D721Med (cell line): ENCODE results near the gene CPPED1.
A peak's percentile ranks its signal among the peaks of the same experiment; 100 is the strongest.

Experiments
- DNase-seq: peaks from one replicate; pipeline ENCODE4 v3.0.0; 2011; ENCODE audit warnings: low spot score; ENCODE audit not compliant: insufficient read length
- FAIRE-seq: peaks from 2 replicates; lab custom pipeline; 2011; peaks lifted over from hg19 to GRCh38; lab: Jason Lieb, UNC
- TF ChIP-seq, protein P1 (sequence below): IDR thresholded peaks from 2 replicates; pipeline ENCODE4 v1.5.1; 2012; ENCODE audit warnings: mild to moderate bottlenecking, control low read depth; ENCODE audit not compliant: insufficient read depth; ENCODE audit errors: missing control alignments

CPPED1 gene

GRCh38 chr16:12732600-12732999, 71.1 kb downstream of the CPPED1 start:
- TF ChIP-seq, protein P1, sequence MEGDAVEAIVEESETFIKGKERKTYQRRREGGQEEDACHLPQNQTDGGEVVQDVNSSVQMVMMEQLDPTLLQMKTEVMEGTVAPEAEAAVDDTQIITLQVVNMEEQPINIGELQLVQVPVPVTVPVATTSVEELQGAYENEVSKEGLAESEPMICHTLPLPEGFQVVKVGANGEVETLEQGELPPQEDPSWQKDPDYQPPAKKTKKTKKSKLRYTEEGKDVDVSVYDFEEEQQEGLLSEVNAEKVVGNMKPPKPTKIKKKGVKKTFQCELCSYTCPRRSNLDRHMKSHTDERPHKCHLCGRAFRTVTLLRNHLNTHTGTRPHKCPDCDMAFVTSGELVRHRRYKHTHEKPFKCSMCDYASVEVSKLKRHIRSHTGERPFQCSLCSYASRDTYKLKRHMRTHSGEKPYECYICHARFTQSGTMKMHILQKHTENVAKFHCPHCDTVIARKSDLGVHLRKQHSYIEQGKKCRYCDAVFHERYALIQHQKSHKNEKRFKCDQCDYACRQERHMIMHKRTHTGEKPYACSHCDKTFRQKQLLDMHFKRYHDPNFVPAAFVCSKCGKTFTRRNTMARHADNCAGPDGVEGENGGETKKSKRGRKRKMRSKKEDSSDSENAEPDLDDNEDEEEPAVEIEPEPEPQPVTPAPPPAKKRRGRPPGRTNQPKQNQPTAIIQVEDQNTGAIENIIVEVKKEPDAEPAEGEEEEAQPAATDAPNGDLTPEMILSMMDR, result no peak
- FAIRE-seq, result no peak
- no peak for DNase-seq

DNA sequence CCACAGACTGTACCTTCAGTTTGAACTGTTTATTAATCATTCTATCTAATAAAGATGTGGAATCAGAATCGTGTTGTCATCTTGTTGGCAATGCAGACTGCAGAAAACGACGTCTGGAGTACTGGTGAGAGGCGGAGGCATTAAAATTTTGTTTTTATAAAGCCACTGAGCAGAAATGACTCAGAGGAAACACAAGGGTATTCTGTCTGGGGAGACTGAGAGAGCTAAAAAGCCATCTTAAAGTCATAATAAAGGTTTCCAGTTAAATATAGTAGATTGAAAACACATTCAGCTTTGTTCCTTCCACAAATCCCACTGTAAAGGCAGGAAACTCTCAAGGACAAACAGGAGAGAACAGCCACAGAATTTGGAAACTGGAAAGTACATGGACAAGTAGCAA, 74.2 kb downstream of the CPPED1 start:
- FAIRE-seq (no peak), DNase-seq (no peak)
- TF ChIP-seq, protein P1, result no peak

GRCh38 chr16:12728469-12728868, 75.2 kb downstream of the CPPED1 start:
- TF ChIP-seq, protein P1, result no peak
- no peak for DNase-seq
- no peak for FAIRE-seq

- TF ChIP-seq, protein P1, result no peak
- no peak for DNase-seq
- FAIRE-seq, result no peak
These were observed 79.5 kb downstream of the CPPED1 start for GRCh38 chr16:12724226-12724625.

GRCh38 chr16:12723681-12724080, 80.0 kb downstream of the CPPED1 start:
- no peak for DNase-seq
- TF ChIP-seq, protein P1, result no peak
- FAIRE-seq, result no peak

DNA sequence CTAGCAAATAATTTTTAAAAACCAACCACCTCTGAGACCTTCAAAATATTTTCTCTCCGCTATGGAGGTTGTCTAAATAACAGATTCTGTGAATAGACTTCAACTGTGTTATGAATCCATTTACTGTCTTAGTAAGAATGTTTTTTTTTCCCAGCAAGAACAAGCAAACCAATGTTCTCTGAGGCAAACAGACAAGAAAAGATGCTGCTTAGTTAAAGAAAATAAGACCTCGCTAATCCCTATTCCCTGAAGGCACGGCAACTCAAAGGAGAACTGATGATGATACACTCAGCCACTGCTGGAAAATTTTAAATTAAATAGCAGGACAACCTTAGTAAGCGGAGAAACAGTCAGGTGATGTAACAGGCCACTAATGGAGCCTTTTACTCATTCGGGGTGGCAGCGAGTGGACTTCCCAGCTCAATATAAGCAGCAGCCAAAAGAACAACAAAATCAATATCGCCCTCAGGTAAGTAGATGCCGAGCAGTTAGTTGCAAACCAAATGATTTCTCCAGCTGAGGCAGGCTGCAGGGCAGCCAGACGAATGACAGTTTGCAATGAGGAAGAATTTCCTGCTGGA, 81.8 kb downstream of the CPPED1 start:
- peak; percentile 42 for DNase-seq
- no peak for FAIRE-seq
- TF ChIP-seq, protein P1, result no peak

DNA sequence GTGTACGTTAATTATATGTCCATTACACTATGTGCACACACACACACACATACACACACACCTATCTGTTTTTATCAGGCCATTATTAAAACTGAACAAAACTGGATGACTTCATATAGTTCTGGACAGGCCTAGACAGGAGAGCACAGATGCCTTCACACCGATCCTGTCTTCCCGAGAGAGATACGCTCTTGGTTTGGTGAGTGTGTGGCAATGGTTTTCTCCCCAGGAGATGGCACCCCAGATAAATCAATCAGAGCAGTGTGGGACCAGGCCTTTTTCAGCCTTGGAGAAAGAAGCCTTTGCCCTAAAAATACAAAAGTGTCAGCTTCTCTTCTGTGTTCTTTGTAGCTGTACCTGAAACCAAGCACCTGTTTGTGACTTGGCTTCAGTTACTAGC, 83.7 kb downstream of the CPPED1 start:
- DNase-seq (no peak), FAIRE-seq (no peak)
- TF ChIP-seq, protein P1, result no peak
